ENCODE results near the gene CHGA. TPM values are rescaled to one million over a fixed set of nuclear protein-coding genes. Genes with fewer than 3 reads are reported as not detected.

Gene CHGA
- total and polyA plus RNA-seq, 2 of the 13 experiments (the other 11 are each of a cell fraction or from before 2014, with no cell fraction given): not detected

DNA sequence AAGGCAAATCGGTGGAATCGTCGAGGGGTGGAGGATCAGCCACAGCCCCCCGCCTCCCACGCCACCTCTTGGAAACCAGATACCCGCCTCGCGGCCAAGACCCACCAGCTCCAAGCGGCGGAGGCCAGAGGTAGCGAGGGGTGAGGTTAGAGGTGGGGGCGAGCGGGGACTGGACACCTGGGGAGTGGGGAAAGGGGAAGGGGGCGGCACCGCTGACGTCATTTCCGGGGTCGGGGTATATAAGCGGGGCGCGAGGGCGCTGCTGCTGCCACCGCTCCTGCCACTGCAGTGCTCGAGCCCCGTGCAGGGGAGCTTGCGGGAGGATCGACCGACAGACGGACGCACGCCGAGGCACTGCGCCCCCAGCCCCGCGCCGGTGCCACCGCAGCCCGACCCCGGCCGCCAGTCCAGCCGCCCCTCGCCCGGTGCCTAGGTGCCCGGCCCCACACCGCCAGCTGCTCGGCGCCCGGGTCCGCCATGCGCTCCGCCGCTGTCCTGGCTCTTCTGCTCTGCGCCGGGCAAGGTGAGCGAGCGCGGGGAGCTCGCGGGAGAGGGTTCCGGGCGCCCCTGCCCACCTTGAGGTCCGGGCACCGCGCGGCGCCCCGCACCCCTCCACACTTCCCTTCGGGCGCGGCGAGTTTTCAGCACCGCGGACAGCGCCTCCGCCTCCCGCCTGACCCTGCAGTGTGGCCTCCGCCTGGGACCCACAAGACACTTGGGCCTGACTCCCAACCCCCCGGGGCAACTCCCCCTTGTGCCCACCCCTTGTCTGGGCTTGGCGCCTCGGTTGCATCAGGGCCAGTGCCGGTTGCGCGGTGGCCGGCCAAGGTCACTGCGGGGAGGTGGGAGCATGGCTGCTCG, at the start of gene CHGA (continued):
- TF ChIP-seq, protein P1, sequence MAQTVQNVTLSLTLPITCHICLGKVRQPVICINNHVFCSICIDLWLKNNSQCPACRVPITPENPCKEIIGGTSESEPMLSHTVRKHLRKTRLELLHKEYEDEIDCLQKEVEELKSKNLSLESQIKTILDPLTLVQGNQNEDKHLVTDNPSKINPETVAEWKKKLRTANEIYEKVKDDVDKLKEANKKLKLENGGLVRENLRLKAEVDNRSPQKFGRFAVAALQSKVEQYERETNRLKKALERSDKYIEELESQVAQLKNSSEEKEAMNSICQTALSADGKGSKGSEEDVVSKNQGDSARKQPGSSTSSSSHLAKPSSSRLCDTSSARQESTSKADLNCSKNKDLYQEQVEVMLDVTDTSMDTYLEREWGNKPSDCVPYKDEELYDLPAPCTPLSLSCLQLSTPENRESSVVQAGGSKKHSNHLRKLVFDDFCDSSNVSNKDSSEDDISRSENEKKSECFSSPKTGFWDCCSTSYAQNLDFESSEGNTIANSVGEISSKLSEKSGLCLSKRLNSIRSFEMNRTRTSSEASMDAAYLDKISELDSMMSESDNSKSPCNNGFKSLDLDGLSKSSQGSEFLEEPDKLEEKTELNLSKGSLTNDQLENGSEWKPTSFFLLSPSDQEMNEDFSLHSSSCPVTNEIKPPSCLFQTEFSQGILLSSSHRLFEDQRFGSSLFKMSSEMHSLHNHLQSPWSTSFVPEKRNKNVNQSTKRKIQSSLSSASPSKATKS (CRISPR knock-in tag; IDR thresholded peaks at IDR 0.05): no peak; the same call in 1 of the 2 replicates
- TF ChIP-seq AGO2 (optimal IDR thresholded peaks at IDR 0.05; ENCODE audit: low read depth, low read length) (no peak), SSRP1 (CRISPR knock-in tag; IDR thresholded peaks at IDR 0.05) (no peak), MAX (IDR thresholded peaks at IDR 0.05) (peak; percentile 42; the same call in 1 of the 2 replicates), ZFX (CRISPR knock-in tag; IDR thresholded peaks at IDR 0.05; ENCODE audit: low read depth) (peak; percentile 42; the same call in 1 of the 2 replicates), ZNF776 (CRISPR knock-in tag; IDR thresholded peaks at IDR 0.05) (no peak; the same call in 1 of the 2 replicates), POLR2G (IDR thresholded peaks at IDR 0.05; ENCODE audit: low read depth, low read length) (no peak), SNAPC5 (CRISPR knock-in tag; IDR thresholded peaks at IDR 0.05; ENCODE audit: borderline replicate concordance) (peak; percentile 92), ZNF17 (CRISPR knock-in tag; IDR thresholded peaks at IDR 0.05) (no peak), NFE2 (CRISPR knock-in tag; IDR thresholded peaks at IDR 0.05) (no peak), NFATC3 (CRISPR knock-in tag; IDR thresholded peaks at IDR 0.05) (peak; percentile 42; the same call in 1 of the 2 replicates), KLF13 (CRISPR knock-in tag; IDR thresholded peaks at IDR 0.05) (no peak), SNAPC2 (CRISPR knock-in tag; IDR thresholded peaks at IDR 0.05) (peak; percentile 93), ISX (CRISPR knock-in tag; conservative IDR thresholded peaks at IDR 0.05) (peak; percentile 80; the same call in 1 of the 2 replicates), ZKSCAN8 (CRISPR knock-in tag; IDR thresholded peaks at IDR 0.05; ENCODE audit: borderline replicate concordance) (no peak)
- TF ChIP-seq, protein P2, sequence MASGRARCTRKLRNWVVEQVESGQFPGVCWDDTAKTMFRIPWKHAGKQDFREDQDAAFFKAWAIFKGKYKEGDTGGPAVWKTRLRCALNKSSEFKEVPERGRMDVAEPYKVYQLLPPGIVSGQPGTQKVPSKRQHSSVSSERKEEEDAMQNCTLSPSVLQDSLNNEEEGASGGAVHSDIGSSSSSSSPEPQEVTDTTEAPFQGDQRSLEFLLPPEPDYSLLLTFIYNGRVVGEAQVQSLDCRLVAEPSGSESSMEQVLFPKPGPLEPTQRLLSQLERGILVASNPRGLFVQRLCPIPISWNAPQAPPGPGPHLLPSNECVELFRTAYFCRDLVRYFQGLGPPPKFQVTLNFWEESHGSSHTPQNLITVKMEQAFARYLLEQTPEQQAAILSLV (CRISPR knock-in tag; IDR thresholded peaks at IDR 0.05; ENCODE audit: borderline replicate concordance): peak; percentile 94
- TF ChIP-seq, protein P3, sequence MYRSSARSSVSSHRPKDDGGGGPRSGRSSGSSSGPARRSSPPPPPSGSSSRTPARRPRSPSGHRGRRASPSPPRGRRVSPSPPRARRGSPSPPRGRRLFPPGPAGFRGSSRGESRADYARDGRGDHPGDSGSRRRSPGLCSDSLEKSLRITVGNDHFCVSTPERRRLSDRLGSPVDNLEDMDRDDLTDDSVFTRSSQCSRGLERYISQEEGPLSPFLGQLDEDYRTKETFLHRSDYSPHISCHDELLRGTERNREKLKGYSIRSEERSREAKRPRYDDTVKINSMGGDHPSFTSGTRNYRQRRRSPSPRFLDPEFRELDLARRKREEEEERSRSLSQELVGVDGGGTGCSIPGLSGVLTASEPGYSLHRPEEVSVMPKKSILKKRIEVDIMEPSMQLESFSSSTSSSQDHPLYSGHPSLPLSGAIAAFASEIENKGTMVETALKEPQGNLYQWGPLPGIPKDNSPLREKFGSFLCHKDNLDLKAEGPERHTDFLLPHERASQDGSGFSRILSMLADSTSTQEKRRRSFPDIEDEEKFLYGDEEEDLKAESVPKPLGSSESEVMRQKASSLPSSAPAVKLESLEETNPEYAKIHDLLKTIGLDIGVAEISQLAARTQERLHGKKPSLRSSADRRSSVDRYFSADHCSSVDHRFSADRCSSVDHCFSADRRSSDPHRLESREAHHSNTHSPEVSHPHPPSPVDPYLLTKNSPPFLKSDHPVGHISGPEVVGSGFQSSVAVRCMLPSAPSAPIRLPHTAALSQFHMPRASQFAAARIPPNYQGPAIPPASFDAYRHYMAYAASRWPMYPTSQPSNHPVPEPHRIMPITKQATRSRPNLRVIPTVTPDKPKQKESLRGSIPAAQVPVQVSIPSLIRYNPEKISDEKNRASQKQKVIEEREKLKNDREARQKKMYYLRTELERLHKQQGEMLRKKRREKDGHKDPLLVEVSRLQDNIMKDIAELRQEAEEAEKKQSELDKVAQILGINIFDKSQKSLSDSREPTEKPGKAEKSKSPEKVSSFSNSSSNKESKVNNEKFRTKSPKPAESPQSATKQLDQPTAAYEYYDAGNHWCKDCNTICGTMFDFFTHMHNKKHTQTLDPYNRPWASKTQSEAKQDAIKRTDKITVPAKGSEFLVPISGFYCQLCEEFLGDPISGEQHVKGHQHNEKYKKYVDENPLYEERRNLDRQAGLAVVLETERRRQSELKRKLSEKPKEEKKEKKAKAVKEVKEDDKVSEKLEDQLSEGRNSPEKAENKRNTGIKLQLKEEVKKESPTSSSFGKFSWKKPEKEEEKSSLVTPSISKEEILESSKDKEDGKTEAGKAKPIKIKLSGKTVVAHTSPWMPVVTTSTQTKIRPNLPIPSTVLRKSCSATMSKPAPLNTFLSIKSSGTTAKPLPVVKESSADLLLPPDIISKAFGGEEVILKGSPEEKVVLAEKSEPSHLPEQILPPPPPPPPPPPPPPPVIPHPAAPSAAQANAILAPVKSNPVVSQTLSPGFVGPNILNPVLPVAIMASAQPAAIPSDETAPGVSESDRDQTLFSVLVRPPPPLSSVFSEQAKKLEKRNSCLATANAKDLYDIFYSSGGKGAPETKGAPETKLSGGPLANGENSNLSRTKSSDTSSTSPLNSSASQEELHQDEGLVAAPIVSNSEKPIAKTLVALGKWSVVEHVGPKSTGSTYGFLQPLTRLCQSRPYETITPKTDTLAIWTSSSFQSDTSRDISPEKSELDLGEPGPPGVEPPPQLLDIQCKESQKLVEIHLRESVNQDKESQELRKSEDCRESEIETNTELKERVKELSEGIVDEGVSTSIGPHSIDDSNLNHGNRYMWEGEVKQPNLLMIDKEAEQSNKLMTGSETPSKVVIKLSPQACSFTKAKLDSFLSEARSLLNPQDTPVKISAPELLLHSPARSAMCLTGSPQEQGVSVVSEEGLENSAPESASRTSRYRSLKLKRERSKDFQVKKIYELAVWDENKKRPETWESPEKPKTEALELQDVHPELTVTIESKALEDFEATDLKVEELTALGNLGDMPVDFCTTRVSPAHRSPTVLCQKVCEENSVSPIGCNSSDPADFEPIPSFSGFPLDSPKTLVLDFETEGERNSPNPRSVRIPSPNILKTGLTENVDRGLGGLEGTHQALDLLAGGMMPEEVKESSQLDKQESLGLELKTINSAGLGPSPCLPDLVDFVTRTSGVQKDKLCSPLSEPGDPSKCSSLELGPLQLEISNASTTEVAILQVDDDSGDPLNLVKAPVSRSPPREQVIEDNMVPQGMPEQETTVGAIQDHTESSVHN (CRISPR knock-in tag; IDR thresholded peaks at IDR 0.05): no peak
